DMS53 (cell line): ENCODE measurements around the gene VIM.
A peak's percentile ranks its signal among the peaks of the same experiment; 100 is the strongest.
"Not testable (repeated sequence)": the region's sequence is repeated elsewhere in the genome, so short reads cannot be mapped to it uniquely, and the experiment has no call there.

Experiments used
- DNase-seq: peaks from one replicate; lab custom pipeline; 2025; lab: John Stamatoyannopoulos, UW

The VIM gene

GRCh38 chr10:17232276-17232960 is 4.4 kb downstream of the VIM start:
- DNase-seq = no peak

DNA sequence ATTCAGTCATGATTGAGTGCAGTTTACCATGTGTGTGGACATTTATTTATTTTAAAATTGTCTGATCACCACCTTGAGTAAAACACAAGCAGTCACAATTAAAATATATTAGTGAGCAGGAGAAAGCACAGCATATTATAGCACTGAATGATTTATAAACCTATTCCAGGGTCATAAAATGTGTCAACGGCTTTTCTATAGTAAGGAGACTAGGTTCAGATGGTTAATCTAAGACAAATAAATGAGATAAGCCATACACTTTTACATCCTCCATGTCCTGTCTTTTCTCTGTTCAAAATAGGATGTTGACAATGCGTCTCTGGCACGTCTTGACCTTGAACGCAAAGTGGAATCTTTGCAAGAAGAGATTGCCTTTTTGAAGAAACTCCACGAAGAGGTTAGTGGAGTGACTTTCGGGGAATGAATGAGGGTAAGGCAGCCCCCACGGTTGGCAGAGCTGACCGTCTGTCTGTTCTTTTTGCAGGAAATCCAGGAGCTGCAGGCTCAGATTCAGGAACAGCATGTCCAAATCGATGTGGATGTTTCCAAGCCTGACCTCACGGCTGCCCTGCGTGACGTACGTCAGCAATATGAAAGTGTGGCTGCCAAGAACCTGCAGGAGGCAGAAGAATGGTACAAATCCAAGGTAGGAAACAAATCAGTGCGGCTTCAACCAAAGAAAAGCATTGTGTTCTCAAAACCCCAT is 5.4 kb downstream of the VIM start:
- no peak for DNase-seq

- DNase-seq = peak; percentile 89
Measured at GRCh38 chr10:17234431-17234945, 6.4 kb downstream of the VIM start.

- peak; percentile 31 for DNase-seq
Measured at GRCh38 chr10:17235136-17235535, 7.1 kb downstream of the VIM start.

GRCh38 chr10:17236468-17237148 is 8.6 kb downstream of the VIM start:
- no peak for DNase-seq

DNA sequence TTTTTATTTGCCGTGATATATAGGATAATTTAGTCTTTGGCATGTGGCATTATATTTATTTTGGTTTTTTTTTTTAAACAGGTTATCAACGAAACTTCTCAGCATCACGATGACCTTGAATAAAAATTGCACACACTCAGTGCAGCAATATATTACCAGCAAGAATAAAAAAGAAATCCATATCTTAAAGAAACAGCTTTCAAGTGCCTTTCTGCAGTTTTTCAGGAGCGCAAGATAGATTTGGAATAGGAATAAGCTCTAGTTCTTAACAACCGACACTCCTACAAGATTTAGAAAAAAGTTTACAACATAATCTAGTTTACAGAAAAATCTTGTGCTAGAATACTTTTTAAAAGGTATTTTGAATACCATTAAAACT is 9.1 kb downstream of the VIM start:
- DNase-seq = no peak

DNA sequence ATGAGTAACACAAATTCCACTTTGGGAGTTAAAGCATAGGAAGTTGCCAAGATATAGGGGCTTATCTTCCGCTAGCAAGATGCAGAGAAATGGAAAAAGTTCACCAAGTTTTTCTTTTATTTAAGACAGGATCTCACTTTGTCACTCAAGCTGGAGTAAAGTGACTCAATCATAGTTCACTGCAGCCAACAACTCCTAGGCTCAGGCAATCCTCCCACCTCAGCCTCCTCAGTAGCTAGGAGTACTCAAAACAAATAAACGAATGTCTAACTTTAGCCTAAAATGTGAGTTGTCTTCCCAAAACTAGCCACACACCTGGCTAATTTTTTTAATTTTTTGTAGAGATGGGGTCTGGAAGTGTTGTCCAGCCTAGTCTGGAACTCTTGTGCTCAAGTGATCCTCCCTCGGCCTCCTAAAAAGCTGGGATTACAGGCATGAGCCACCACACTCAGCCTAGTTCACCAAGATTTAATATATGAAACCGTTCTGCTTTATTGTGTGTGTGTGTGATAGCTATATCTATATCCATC is 9.9 kb downstream of the VIM start:
- no peak for DNase-seq

GRCh38 chr10:17238445-17239291 is 10.6 kb downstream of the VIM start:
- no peak for DNase-seq

GRCh38 chr10:17239345-17240085 is 11.5 kb downstream of the VIM start:
- no peak for DNase-seq

DNA sequence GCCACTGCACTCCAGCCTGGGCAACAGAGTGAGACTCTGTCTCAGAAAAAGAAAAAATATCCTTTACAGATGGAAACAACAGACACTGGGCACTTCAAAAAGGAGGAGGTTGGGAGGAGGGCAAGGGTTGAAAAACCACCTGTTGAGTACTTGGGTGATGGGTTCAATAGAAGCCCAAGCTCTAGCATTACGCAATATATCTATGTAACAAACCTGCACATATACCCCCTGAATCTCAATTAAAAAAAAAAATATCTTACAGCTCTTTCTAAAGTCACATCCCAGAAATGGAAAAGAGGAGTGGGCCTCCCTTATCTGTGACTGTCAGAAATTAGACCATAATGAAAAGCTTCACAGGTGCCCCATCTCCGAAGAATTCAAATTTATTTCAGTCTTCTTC is 12.1 kb downstream of the VIM start:
- DNase-seq = no peak

- no peak for DNase-seq
Measured at GRCh38 chr10:17240616-17241015, 12.6 kb downstream of the VIM start.

DNA sequence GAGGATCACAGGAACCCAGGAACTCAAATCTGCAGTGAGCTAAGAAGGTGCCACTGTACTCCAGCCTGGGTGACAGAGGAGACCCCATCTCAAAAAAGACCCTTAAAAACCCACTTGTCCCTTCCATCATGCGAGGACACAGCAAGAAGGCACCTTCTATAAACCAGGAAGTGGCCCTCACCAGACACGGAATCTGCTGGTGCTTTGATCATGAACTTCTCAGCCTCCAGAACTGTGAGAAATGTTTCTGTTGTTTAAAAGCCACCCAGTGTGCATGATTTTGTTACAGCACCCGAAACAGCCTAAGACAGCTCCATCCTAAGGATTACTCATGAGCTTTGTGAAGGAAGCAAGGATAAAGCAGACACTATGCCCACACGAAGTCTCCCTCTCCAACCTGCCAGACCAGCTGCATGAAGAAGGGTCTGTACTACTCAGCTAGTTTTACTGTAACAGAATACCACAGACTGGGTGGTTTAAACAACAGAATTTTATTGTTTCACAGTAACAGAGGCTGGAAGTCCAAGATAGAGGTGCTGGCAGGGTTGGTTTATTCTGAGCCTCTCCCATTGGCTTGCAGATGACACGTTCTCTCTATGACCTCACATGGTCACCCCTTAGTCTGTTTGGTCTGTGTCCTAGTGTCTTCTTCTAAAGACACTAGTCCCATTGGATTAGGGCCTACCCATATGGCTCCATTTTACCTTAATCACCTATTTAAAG is 13.7 kb downstream of the VIM start:
- DNase-seq = no peak

DNA sequence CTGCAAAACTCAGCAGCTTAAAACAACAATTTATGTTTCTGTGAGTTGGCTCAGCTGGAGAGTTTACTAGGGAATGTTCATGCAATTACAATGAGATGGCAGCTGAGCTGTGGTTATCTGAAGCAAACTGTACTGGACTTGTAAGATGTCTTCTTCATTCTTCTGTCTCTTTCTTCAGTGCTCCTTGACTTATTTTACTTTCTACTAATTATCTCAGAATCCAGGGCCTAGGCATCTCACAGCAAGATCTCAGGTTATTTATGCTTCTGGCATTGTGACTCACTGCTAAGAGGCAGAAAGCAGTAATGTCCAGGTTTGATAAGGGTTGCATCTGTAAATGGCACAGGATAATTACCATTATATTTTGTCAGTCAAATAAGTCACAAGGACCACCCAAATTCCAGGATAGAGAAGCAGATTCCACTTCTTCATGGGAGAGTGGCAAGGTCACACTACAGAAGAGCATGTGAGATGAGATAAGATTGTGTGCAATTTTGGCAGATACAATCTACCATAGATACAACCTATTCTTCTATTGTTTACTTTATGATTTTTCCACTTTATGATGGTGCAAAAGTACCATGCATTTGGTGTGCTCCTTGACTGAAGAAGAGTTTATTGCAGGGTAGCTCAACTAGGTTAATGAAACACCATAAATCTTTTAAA is 16.8 kb downstream of the VIM start:
- no peak for DNase-seq

GRCh38 chr10:17247210-17247609 is 19.2 kb downstream of the VIM start:
- DNase-seq = no peak

DNA sequence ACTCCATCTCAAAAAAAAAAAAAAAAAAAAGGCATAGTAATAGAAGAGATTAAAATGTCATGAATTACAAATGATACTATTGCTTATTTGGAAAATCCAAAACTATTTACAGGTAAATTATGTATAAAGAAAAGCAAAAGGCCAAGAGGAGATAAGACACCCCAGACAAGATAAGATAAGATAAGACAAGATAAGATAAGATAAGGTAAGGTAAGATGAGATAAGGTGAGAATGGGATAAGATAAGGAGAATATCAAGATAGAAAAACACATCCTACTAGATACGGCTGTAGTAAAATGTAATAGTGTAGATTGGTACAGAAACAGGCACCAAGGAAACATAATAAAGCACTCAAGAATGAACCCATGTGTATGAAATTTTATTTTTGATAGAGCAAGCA is 20.9 kb downstream of the VIM start:
- no peak for DNase-seq

DNA sequence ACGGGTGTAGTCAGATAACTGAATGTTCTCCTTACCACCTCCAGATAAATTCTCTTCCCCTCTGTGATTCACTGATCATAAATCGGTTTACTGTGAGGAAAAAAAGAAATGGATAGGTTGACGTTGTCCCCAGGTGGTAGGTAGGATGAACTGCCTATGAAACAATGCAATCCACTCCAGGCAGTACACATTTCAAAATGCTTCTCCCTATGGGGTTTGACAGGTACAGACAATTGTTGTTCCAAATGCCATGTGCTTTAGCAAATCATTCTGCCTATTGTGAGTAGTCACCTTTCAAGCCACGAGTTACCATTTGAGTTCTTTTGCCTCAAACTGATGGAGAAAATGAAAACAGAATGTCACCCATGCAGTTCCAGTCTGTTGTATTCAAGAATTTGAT is 21.8 kb downstream of the VIM start:
- peak; percentile 64 for DNase-seq

DNA sequence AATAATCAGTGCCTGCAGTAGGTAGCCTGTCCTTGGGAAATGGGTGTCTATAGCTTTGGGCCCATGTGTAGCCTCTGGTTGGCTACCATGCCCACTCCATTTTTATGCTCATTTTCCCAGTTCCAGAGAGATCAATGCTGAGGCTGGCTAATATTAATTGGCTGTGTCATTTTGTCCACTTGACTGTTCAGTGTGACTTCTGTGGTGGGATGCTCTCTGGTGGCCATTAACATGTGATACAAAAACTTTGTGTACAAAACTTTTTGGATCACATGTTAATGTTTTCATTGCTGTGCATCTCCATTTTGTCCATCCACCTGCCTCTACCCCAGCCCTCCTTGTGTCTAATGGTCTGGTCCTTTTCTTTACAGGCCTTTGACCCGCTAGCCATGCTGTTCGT is 22.7 kb downstream of the VIM start:
- DNase-seq = no peak

- not testable (repeated sequence) for DNase-seq
Measured at GRCh38 chr10:17254543-17255050, 26.6 kb downstream of the VIM start.

DNA sequence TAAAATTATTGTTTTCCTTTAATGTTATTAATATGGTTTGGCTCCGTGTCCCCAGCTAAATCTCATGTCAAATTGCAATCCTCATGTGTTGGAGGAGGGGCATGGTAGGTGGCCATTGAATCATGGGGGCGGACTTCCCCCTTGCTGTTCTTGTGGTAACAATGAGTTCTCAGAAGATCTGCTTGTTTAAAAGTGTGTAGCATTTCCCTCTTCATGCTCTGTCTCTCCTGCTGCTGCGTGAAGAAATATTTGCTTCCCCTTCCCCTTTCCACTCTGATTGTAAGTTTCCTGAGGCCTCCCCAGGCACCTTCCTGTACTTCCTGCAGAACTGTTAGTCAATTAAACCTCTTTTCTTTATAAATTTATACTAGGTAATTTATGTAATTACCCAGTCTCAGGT is 27.5 kb downstream of the VIM start:
- DNase-seq = no peak

- DNase-seq = no peak
Measured at GRCh38 chr10:17256051-17256450, 28.0 kb downstream of the VIM start.
